ENCODE measurements around the gene CEP295NL. TPM values are rescaled to one million over a fixed set of nuclear protein-coding genes. Genes with fewer than 3 reads are reported as not detected.

Gene CEP295NL
- total RNA-seq, 1 experiment from 2014 or later: 0.66 TPM

GRCh38 chr17:78899361-78900260 lies 3.4 kb downstream of the CEP295NL start:
- Histone ChIP-seq H4K5ac (ENCODE audit: insufficient read length, low read depth, low read length) (no peak overlapping the region), H3T11ph (ENCODE audit: low read length) (no peak overlapping the region), H2BK5ac (ENCODE audit: insufficient read length, low read length) (no peak overlapping the region), H3K9me3 (ENCODE audit: control insufficient read depth, low read depth, low read length) (no peaks in the 10 kb centered on the region), H2AK5ac (ENCODE audit: insufficient read length, low read length) (no peak overlapping the region), H3K18ac (ENCODE audit: insufficient read length, low read depth, low read length) (no peak overlapping the region), H3K27me3 (ENCODE audit: insufficient read depth, low read length) (no peaks in the 10 kb centered on the region), H3K4me2 (ENCODE audit: insufficient read depth, insufficient read length, low read length) (no peak overlapping the region), H2BK15ac (ENCODE audit: low read depth, low read length) (no peak overlapping the region), H3K56ac (ENCODE audit: insufficient read length, low read depth, low read length) (no peak overlapping the region), H3K79me2 (ENCODE audit: insufficient read depth, low read length) (0 out of 2 replicates have a peak, but pooled peaks cover 3% of the 10 kb centered on the region), H3K9ac (ENCODE audit: extremely low read depth, insufficient read length, low read length) (no peak overlapping the region), H3K23ac (ENCODE audit: insufficient read length, low read depth, low read length) (no peak overlapping the region), H3K4ac (ENCODE audit: low read depth, low read length) (no peak overlapping the region), H3K27ac (ENCODE audit: insufficient read length, low read depth, low read length) (no peak overlapping the region), H2BK12ac (ENCODE audit: insufficient read length, low read depth, low read length) (no peak overlapping the region), H4K91ac (ENCODE audit: insufficient read length, low read depth, low read length) (no peak overlapping the region), H2BK120ac (ENCODE audit: low read depth, low read length, poor library complexity, severe bottlenecking) (no peak overlapping the region), H3K23me2 (ENCODE audit: insufficient read length, low read depth, low read length, poor library complexity, severe bottlenecking) (no peaks in the 10 kb centered on the region), H3K79me1 (ENCODE audit: insufficient read depth, low read depth, low read length, poor library complexity, severe bottlenecking) (no peaks in the 10 kb centered on the region), H2BK20ac (ENCODE audit: low read depth, low read length, poor library complexity, severe bottlenecking) (no peak overlapping the region), H3K14ac (ENCODE audit: insufficient read depth, low read length) (no peak overlapping the region), H4K20me1 (ENCODE audit: control insufficient read depth, insufficient read depth, insufficient read length) (no peaks in the 10 kb centered on the region), H2AFZ (ENCODE audit: low read length) (no peak overlapping the region), H4K8ac (replicated peaks; ENCODE audit: insufficient read length, low read depth, low read length) (no peak overlapping the region), H3K4me1 (ENCODE audit: insufficient read depth, low read length) (0 out of 2 replicates have a peak, but pooled peaks cover 1% of the 10 kb centered on the region)
- H3K36me3 Mint-ChIP-seq (ENCODE audit: insufficient read depth in 1 of 3, low read depth in 3 of 3): peaks cover 0 to 8% (median 5%) of the 10 kb centered on the region in 3 experiments; a peak in 5 of 7 replicates
- H3K27me3 Mint-ChIP-seq (ENCODE audit: low read depth): no peaks in the 10 kb centered on the region
- peak overlapping the region; percentile 71 to 92 (median 84); a peak in 5 of 7 replicates for H3K27ac Mint-ChIP-seq
- H3K4me1 Mint-ChIP-seq: peaks cover 22 to 48% of the 10 kb centered on the region in 2 experiments
- WGBS (ENCODE audit: extremely low coverage, insufficient read length, low lambda C conversion rate): no CpG with 5 or more reads among the region's 18 CpGs
- TF ChIP-seq CTCF (conservative IDR thresholded peaks at IDR 0.05): no peak
- no peaks in the 10 kb centered on the region; a peak in 1 of 5 replicates for H3K9me3 Mint-ChIP-seq
- peak; percentile 72 for DNase-seq
- peak overlapping the region in 1 of 2 experiments; percentile 58; a peak in 1 of 5 replicates for H3K4me3 Mint-ChIP-seq

Data from H9 (cell line).